SK-N-SH treated with all-trans-retinoic acid at 6 μM for 48 hours (cell line): ENCODE measurements around the gene DCLK1.

ENCODE experiments used
- ATAC-seq: fragments of 200-7000 bp; cut with Tn5 transposase; 3 replicates; pipeline ENCODE4 v1.9.1; 2020; ENCODE audit warnings: mild to moderate bottlenecking, moderate library complexity
- ARNTL ChIP-seq: fragments of 450-650 bp; formaldehyde crosslinking; IDR thresholded peaks from 2 replicates; pipeline ENCODE4 v1.5.0; 2020; ENCODE audit warnings: low read depth, mild to moderate bottlenecking, moderate library complexity, borderline replicate concordance
- BACH2 ChIP-seq: fragments of 250-450 bp; sonication (Bioruptor Pico); IDR thresholded peaks from 2 replicates; pipeline ENCODE4 v1.9.0; 2021; ENCODE audit warnings: mild to moderate bottlenecking, borderline replicate concordance
- CSDC2 ChIP-seq: fragments of 250-450 bp; sonication (Bioruptor Pico); IDR thresholded peaks from 2 replicates; pipeline ENCODE4 v1.5.0; 2020; ENCODE audit warnings: mild to moderate bottlenecking, moderate library complexity
- ESRRG ChIP-seq: fragments of 250-450 bp; sonication (Bioruptor Pico); IDR thresholded peaks from 2 replicates; pipeline ENCODE4 v1.6.1; 2021; ENCODE audit warnings: mild to moderate bottlenecking
- GLIS3 ChIP-seq: fragments of 250-450 bp; sonication (Bioruptor Pico); IDR thresholded peaks from 2 replicates; pipeline ENCODE4 v1.5.0; 2020; ENCODE audit warnings: mild to moderate bottlenecking, moderate library complexity
- ISL1 ChIP-seq: fragments of 250-450 bp; sonication (Bioruptor Pico); IDR thresholded peaks from 2 replicates; pipeline ENCODE4 v2.1.2; 2022; ENCODE audit warnings: mild to moderate bottlenecking, moderate library complexity
- OSR1 ChIP-seq: fragments of 250-450 bp; sonication (Bioruptor Pico); IDR thresholded peaks from 2 replicates; pipeline ENCODE4 v1.8.0; 2022; ENCODE audit warnings: moderate library complexity, mild to moderate bottlenecking, inconsistent platforms
- PPARA ChIP-seq: fragments of 250-450 bp; sonication (Bioruptor Pico); IDR thresholded peaks from 2 replicates; pipeline ENCODE4 v1.5.0; 2020; ENCODE audit warnings: mild to moderate bottlenecking, borderline replicate concordance
- RARB ChIP-seq: fragments of 250-450 bp; sonication (Bioruptor Pico); IDR thresholded peaks from 2 replicates; pipeline ENCODE4 v1.8.0; 2021; ENCODE audit warnings: mild to moderate bottlenecking, moderate library complexity
- SNAI2 ChIP-seq: fragments of 250-450 bp; sonication (Bioruptor Pico); IDR thresholded peaks from 2 replicates; pipeline ENCODE4 v1.5.0; 2020; ENCODE audit warnings: mild to moderate bottlenecking, moderate library complexity
- TCF4 ChIP-seq: fragments of 250-450 bp; sonication (Bioruptor Pico); IDR thresholded peaks from 2 replicates; pipeline ENCODE4 v1.8.0; 2021; ENCODE audit warnings: mild to moderate bottlenecking, moderate library complexity, borderline replicate concordance
- TOX ChIP-seq: fragments of 250-450 bp; sonication (Bioruptor Pico); IDR thresholded peaks from 2 replicates; pipeline ENCODE4 v1.8.0; 2021; ENCODE audit warnings: mild to moderate bottlenecking, moderate library complexity, borderline replicate concordance
- ZC3H10 ChIP-seq: fragments of 250-450 bp; sonication (Bioruptor Pico); IDR thresholded peaks from 2 replicates; pipeline ENCODE4 v1.5.1; 2021; ENCODE audit warnings: mild to moderate bottlenecking, moderate library complexity
- ZFP3 ChIP-seq: fragments of 250-450 bp; sonication (Bioruptor Pico); IDR thresholded peaks from 2 replicates; pipeline ENCODE4 v1.5.0; 2020; ENCODE audit warnings: mild to moderate bottlenecking, moderate library complexity
- ZFP30 ChIP-seq: fragments of 450-650 bp; formaldehyde crosslinking; IDR thresholded peaks from 2 replicates; pipeline ENCODE4 v1.5.0; 2022; ENCODE audit warnings: mild to moderate bottlenecking, moderate library complexity
- ZNF565 ChIP-seq: fragments of 450-650 bp; formaldehyde crosslinking; conservative IDR thresholded peaks from 2 replicates; pipeline ENCODE4 v1.5.0; 2020; ENCODE audit warnings: low read depth, mild to moderate bottlenecking, moderate library complexity
- ZNF70 ChIP-seq: fragments of 450-650 bp; formaldehyde crosslinking; IDR thresholded peaks from 2 replicates; pipeline ENCODE4 v1.5.0; 2020; ENCODE audit warnings: mild to moderate bottlenecking, moderate library complexity
- ZNF8 ChIP-seq: fragments of 450-650 bp; formaldehyde crosslinking; IDR thresholded peaks from 2 replicates; pipeline ENCODE4 v1.5.0; 2020; ENCODE audit warnings: mild to moderate bottlenecking, moderate library complexity
- TF ChIP-seq, protein P1 (sequence below): fragments of 250-450 bp; sonication (Bioruptor Pico); IDR thresholded peaks from 2 replicates; pipeline ENCODE4 v1.5.0; 2020; ENCODE audit warnings: mild to moderate bottlenecking, moderate library complexity
- TF ChIP-seq, protein P2 (sequence below): fragments of 250-450 bp; sonication (Bioruptor Pico); IDR thresholded peaks from 2 replicates; pipeline ENCODE4 v1.8.0; 2020; ENCODE audit warnings: mild to moderate bottlenecking, moderate library complexity, borderline replicate concordance
- TF ChIP-seq, protein P3 (sequence below): fragments of 250-450 bp; sonication (Bioruptor Pico); IDR thresholded peaks from 2 replicates; pipeline ENCODE4 v1.5.1; 2020; ENCODE audit warnings: low read depth, mild to moderate bottlenecking, moderate library complexity
- TF ChIP-seq, protein P4 (sequence below): fragments of 250-450 bp; sonication (Bioruptor Pico); IDR thresholded peaks from 2 replicates; pipeline ENCODE4 v1.8.0; 2021; ENCODE audit warnings: low read depth, mild to moderate bottlenecking, moderate library complexity, borderline replicate concordance
- TF ChIP-seq, protein P5 (sequence below): fragments of 250-450 bp; sonication (Bioruptor Pico); IDR thresholded peaks from 2 replicates; pipeline ENCODE4 v1.5.1; 2021; ENCODE audit warnings: mild to moderate bottlenecking, moderate library complexity

The DCLK1 gene

DNA sequence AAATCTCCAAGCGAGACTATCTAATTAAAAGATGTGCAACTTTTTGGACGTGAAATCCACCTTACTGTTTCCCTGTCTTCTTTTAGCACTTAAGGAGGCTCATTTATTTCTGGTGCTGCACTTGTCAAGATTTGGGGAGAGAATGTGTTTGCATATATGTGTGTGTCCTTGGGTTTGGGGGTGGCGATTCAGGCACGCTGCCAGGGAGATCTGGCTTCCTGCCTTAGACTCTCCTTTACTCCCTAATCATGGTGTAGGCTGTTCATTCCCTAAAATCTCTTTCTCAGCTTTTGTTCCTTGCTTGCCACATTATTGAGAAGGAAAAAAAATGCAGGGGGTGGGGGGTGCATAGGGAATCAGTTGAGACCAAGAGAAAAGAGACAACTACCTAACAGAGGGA, 271.2 kb downstream of the DCLK1 start (continued):
- TF ChIP-seq OSR1 (CRISPR knock-in tag) (no peak), ARNTL (CRISPR knock-in tag) (no peak), TCF4 (no peak)
- TF ChIP-seq, protein P1, sequence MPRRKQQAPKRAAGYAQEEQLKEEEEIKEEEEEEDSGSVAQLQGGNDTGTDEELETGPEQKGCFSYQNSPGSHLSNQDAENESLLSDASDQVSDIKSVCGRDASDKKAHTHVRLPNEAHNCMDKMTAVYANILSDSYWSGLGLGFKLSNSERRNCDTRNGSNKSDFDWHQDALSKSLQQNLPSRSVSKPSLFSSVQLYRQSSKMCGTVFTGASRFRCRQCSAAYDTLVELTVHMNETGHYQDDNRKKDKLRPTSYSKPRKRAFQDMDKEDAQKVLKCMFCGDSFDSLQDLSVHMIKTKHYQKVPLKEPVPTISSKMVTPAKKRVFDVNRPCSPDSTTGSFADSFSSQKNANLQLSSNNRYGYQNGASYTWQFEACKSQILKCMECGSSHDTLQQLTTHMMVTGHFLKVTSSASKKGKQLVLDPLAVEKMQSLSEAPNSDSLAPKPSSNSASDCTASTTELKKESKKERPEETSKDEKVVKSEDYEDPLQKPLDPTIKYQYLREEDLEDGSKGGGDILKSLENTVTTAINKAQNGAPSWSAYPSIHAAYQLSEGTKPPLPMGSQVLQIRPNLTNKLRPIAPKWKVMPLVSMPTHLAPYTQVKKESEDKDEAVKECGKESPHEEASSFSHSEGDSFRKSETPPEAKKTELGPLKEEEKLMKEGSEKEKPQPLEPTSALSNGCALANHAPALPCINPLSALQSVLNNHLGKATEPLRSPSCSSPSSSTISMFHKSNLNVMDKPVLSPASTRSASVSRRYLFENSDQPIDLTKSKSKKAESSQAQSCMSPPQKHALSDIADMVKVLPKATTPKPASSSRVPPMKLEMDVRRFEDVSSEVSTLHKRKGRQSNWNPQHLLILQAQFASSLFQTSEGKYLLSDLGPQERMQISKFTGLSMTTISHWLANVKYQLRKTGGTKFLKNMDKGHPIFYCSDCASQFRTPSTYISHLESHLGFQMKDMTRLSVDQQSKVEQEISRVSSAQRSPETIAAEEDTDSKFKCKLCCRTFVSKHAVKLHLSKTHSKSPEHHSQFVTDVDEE (CRISPR knock-in tag) = no peak
- TF ChIP-seq, all 23 proteins: peak for 0

DNA sequence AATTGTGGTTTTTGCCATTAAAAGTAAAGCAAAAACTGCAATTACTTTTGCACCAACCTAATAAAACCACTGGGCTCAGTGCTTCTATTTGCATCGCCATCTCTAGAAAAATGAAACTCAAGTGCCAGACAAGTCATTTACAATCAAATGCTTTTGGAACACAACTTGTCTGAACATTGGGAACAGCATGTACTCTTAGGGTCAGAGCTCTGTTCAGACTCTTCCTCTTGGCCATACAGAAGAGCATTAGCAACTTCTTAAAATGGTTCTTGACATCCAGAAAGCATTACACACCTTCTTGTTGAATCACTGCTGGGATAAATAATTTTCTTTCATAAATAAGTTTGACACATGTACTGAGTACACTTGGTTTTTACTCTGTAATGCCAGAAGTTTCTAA, 272.5 kb downstream of the DCLK1 start:
- ATAC-seq = no peak
- TF ChIP-seq OSR1 (CRISPR knock-in tag) (no peak), CSDC2 (no peak), SNAI2 (CRISPR knock-in tag) (no peak), RARB (CRISPR knock-in tag) (no peak), ZNF70 (CRISPR knock-in tag) (no peak)
- TF ChIP-seq, protein P2, sequence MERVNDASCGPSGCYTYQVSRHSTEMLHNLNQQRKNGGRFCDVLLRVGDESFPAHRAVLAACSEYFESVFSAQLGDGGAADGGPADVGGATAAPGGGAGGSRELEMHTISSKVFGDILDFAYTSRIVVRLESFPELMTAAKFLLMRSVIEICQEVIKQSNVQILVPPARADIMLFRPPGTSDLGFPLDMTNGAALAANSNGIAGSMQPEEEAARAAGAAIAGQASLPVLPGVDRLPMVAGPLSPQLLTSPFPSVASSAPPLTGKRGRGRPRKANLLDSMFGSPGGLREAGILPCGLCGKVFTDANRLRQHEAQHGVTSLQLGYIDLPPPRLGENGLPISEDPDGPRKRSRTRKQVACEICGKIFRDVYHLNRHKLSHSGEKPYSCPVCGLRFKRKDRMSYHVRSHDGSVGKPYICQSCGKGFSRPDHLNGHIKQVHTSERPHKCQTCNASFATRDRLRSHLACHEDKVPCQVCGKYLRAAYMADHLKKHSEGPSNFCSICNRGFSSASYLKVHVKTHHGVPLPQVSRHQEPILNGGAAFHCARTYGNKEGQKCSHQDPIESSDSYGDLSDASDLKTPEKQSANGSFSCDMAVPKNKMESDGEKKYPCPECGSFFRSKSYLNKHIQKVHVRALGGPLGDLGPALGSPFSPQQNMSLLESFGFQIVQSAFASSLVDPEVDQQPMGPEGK = no peak
- TF ChIP-seq, protein P3, sequence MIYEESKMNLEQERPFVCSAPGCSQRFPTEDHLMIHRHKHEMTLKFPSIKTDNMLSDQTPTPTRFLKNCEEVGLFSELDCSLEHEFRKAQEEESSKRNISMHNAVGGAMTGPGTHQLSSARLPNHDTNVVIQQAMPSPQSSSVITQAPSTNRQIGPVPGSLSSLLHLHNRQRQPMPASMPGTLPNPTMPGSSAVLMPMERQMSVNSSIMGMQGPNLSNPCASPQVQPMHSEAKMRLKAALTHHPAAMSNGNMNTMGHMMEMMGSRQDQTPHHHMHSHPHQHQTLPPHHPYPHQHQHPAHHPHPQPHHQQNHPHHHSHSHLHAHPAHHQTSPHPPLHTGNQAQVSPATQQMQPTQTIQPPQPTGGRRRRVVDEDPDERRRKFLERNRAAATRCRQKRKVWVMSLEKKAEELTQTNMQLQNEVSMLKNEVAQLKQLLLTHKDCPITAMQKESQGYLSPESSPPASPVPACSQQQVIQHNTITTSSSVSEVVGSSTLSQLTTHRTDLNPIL = no peak
- TF ChIP-seq, protein P4, sequence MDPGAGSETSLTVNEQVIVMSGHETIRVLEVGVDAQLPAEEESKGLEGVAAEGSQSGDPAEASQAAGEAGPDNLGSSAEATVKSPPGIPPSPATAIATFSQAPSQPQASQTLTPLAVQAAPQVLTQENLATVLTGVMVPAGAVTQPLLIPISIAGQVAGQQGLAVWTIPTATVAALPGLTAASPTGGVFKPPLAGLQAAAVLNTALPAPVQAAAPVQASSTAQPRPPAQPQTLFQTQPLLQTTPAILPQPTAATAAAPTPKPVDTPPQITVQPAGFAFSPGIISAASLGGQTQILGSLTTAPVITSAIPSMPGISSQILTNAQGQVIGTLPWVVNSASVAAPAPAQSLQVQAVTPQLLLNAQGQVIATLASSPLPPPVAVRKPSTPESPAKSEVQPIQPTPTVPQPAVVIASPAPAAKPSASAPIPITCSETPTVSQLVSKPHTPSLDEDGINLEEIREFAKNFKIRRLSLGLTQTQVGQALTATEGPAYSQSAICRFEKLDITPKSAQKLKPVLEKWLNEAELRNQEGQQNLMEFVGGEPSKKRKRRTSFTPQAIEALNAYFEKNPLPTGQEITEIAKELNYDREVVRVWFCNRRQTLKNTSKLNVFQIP = no peak

DNA sequence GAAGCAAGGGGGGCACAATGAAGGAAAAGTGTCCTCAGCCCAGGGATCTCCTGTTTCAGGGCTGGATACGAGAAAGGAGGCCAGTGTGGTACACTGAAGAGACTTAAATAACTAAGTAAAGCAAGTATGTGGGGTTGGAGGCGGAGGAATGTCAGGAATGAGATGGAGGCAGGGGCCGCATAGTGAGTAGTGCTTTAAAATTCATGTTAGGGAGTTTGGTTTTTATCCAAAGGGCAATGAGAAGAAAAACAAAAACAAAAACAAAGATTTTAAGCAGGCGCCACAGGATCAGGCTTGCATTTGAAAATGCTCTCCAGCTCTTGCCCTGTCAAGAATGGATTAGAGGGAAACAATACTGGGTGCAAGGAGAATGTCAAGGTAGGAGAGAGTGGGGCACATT, 273.4 kb downstream of the DCLK1 start:
- TF ChIP-seq SNAI2 (CRISPR knock-in tag) (no peak), ARNTL (CRISPR knock-in tag) (no peak), BACH2 (CRISPR knock-in tag) (no peak), ISL1 (CRISPR knock-in tag) (no peak), ESRRG (no peak), ZC3H10 (CRISPR knock-in tag) (no peak), ZNF8 (CRISPR knock-in tag) (no peak), PPARA (CRISPR knock-in tag) (no peak), TOX (CRISPR knock-in tag) (no peak), RARB (CRISPR knock-in tag) (no peak), TCF4 (no peak), ZFP3 (CRISPR knock-in tag) (no peak), CSDC2 (no peak), GLIS3 (CRISPR knock-in tag) (no peak), ZFP30 (CRISPR knock-in tag) (no peak), ZNF565 (no peak)
- TF ChIP-seq, protein P1 (CRISPR knock-in tag) = no peak
- TF ChIP-seq, protein P3 = no peak
- TF ChIP-seq, protein P5, sequence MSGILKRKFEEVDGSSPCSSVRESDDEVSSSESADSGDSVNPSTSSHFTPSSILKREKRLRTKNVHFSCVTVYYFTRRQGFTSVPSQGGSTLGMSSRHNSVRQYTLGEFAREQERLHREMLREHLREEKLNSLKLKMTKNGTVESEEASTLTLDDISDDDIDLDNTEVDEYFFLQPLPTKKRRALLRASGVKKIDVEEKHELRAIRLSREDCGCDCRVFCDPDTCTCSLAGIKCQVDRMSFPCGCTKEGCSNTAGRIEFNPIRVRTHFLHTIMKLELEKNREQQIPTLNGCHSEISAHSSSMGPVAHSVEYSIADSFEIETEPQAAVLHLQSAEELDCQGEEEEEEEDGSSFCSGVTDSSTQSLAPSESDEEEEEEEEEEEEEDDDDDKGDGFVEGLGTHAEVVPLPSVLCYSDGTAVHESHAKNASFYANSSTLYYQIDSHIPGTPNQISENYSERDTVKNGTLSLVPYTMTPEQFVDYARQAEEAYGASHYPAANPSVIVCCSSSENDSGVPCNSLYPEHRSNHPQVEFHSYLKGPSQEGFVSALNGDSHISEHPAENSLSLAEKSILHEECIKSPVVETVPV = no peak
- peak; percentile 90 for ATAC-seq
